Thymus (tissue), 2 donors: Measurements from ENCODE around the gene RPS6KA4. TPM values are rescaled to one million over a fixed set of nuclear protein-coding genes. Genes with fewer than 3 reads are reported as not detected.

Experiments used
- polyA plus RNA-seq: library from polyadenylated mRNA; stranded (reverse); fragments of 200-250 nt; gene quantifications from one replicate; pipeline ENCODE4 v1.2.3, GENCODE V29; 2013
- total RNA-seq: library from RNA; stranded (reverse); fragments of 120-200 nt; gene quantifications from one replicate; pipeline ENCODE4 v1.2.4, GENCODE V29; 2013
- donor health status: healthy.

Gene RPS6KA4
- total and polyA plus RNA-seq, 2 donors = 17.8 to 24.6 TPM

Other genes with a start within 250 kb of the RPS6KA4 start
- gene MACROD1, start 193.0 kb upstream of the RPS6KA4 start, total RNA-seq = 16.6 TPM
- 9.7 TPM for gene MACROD1, start 193.0 kb upstream of the RPS6KA4 start, polyA plus RNA-seq
- gene STIP1, start 173.0 kb upstream of the RPS6KA4 start, total RNA-seq = 94.1 TPM
- gene STIP1, start 173.0 kb upstream of the RPS6KA4 start, polyA plus RNA-seq = 46.7 TPM
- gene FERMT3, start 152.4 kb upstream of the RPS6KA4 start, total RNA-seq = 74.5 TPM
- 91.0 TPM for gene FERMT3, start 152.4 kb upstream of the RPS6KA4 start, polyA plus RNA-seq
- gene TRPT1, start 133.0 kb upstream of the RPS6KA4 start, total RNA-seq = 45.1 TPM
- gene TRPT1, start 133.0 kb upstream of the RPS6KA4 start, polyA plus RNA-seq = 66.7 TPM
- 48.7 TPM for gene NUDT22, start 132.9 kb upstream of the RPS6KA4 start, total RNA-seq
- 93.2 TPM for gene NUDT22, start 132.9 kb upstream of the RPS6KA4 start, polyA plus RNA-seq
- 18.1 TPM for gene DNAJC4, start 128.6 kb upstream of the RPS6KA4 start, total RNA-seq
- 134 TPM for gene DNAJC4, start 128.6 kb upstream of the RPS6KA4 start, polyA plus RNA-seq
- gene VEGFB, start 124.6 kb upstream of the RPS6KA4 start, total RNA-seq = 16.0 TPM
- 70.2 TPM for gene VEGFB, start 124.6 kb upstream of the RPS6KA4 start, polyA plus RNA-seq
- 45.0 TPM for gene FKBP2, start 118.1 kb upstream of the RPS6KA4 start, total RNA-seq
- 128 TPM for gene FKBP2, start 118.1 kb upstream of the RPS6KA4 start, polyA plus RNA-seq
- 106 TPM for gene PPP1R14B, start 112.2 kb upstream of the RPS6KA4 start, total RNA-seq
- 105 TPM for gene PPP1R14B, start 112.2 kb upstream of the RPS6KA4 start, polyA plus RNA-seq
- gene PLCB3, start 107.6 kb upstream of the RPS6KA4 start, total RNA-seq = 5.8 TPM
- 7.3 TPM for gene PLCB3, start 107.6 kb upstream of the RPS6KA4 start, polyA plus RNA-seq
- gene BAD, start 74.5 kb upstream of the RPS6KA4 start, total RNA-seq = 65.8 TPM
- 64.1 TPM for gene BAD, start 74.5 kb upstream of the RPS6KA4 start, polyA plus RNA-seq
- gene GPR137, start 73.3 kb upstream of the RPS6KA4 start, total RNA-seq = 7.3 TPM
- gene GPR137, start 73.3 kb upstream of the RPS6KA4 start, polyA plus RNA-seq = 18.5 TPM
- not detected for gene KCNK4, start 67.9 kb upstream of the RPS6KA4 start, total RNA-seq
- gene KCNK4, start 67.9 kb upstream of the RPS6KA4 start, polyA plus RNA-seq = not detected
- gene CATSPERZ, start 58.8 kb upstream of the RPS6KA4 start, total RNA-seq = 0.19 TPM
- 0.78 TPM for gene CATSPERZ, start 58.8 kb upstream of the RPS6KA4 start, polyA plus RNA-seq
- gene ESRRA, start 53.6 kb upstream of the RPS6KA4 start, total RNA-seq = 20.5 TPM
- gene ESRRA, start 53.6 kb upstream of the RPS6KA4 start, polyA plus RNA-seq = 48.0 TPM
- 353 TPM for gene TRMT112, start 41.6 kb upstream of the RPS6KA4 start, total RNA-seq
- gene TRMT112, start 41.6 kb upstream of the RPS6KA4 start, polyA plus RNA-seq = 294 TPM
- gene PRDX5, start 41.0 kb upstream of the RPS6KA4 start, total RNA-seq = 222 TPM
- 286 TPM for gene PRDX5, start 41.0 kb upstream of the RPS6KA4 start, polyA plus RNA-seq
- gene CCDC88B, start 19.0 kb upstream of the RPS6KA4 start, total RNA-seq = 26.9 TPM
- gene CCDC88B, start 19.0 kb upstream of the RPS6KA4 start, polyA plus RNA-seq = 480 TPM
- gene SLC22A11, start 196.8 kb downstream of the RPS6KA4 start, total RNA-seq = under 0.01 TPM
- 0.16 TPM for gene SLC22A11, start 196.8 kb downstream of the RPS6KA4 start, polyA plus RNA-seq
- gene SLC22A12, start 232.1 kb downstream of the RPS6KA4 start, total RNA-seq = not detected
- not detected for gene SLC22A12, start 232.1 kb downstream of the RPS6KA4 start, polyA plus RNA-seq